ENCODE data around the gene MFAP3L.

GRCh38 chr4:169976951-169977350 is 49.2 kb downstream of the MFAP3L start:
- TF ChIP-seq CTCF (IDR thresholded peaks at IDR 0.05), result no peak
- TF ChIP-seq POLR2A (IDR thresholded peaks at IDR 0.05), result no peak

Data from thyroid gland (tissue), 4 donors.